ENCODE measurements around the gene LTF. TPM values are rescaled to one million over a fixed set of nuclear protein-coding genes. Genes with fewer than 3 reads are reported as not detected.
A peak's percentile ranks its signal among the peaks of the same experiment; 100 is the strongest.
"Not testable (repeated sequence)": the region's sequence is repeated elsewhere in the genome, so short reads cannot be mapped to it uniquely, and the experiment has no call there.

Gene LTF
- total RNA-seq, 6 donors from 2014 or later, result 3.3 to 85.9 (median 12.5) TPM

DNA sequence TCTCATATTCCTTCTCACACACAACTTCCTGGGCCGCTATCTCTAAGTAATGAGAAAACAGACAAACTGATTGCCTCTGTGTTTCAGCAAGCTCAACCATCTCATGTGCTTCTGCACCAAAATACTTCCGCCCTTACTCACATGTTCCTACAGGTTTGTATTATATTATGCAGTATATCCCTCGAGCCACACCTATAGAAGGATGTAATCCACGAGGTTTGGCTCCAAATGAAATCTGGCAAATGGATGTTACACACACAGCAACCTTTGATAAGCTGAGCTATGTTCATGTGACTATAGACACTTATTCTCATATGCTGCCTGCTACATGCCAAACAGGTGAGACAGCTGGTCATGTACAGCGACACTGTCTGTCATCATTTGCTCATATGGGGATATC lies 35.0 kb downstream of the LTF start:
- Histone ChIP-seq H3K36me3 (no peaks in the 10 kb centered on the region), H3K27ac (no peak overlapping the region), H3K4me3 (no peak overlapping the region), H3K9me3 (peaks cover 0 to 6% (median 0%) of the 10 kb centered on the region in 4 donors), H3K27me3 (no peaks in the 10 kb centered on the region), H3K4me1 (peaks cover 4 to 9% (median 6%) of the 10 kb centered on the region in 4 donors)
- TF ChIP-seq POLR2AphosphoS5 (IDR thresholded peaks at IDR 0.05) (no peak), EP300 (IDR thresholded peaks at IDR 0.05) (no peak), POLR2A (IDR thresholded peaks at IDR 0.05) (no peak)
- TF ChIP-seq, protein P1, sequence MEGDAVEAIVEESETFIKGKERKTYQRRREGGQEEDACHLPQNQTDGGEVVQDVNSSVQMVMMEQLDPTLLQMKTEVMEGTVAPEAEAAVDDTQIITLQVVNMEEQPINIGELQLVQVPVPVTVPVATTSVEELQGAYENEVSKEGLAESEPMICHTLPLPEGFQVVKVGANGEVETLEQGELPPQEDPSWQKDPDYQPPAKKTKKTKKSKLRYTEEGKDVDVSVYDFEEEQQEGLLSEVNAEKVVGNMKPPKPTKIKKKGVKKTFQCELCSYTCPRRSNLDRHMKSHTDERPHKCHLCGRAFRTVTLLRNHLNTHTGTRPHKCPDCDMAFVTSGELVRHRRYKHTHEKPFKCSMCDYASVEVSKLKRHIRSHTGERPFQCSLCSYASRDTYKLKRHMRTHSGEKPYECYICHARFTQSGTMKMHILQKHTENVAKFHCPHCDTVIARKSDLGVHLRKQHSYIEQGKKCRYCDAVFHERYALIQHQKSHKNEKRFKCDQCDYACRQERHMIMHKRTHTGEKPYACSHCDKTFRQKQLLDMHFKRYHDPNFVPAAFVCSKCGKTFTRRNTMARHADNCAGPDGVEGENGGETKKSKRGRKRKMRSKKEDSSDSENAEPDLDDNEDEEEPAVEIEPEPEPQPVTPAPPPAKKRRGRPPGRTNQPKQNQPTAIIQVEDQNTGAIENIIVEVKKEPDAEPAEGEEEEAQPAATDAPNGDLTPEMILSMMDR (IDR thresholded peaks at IDR 0.05), result no peak
- DNase-seq (no peak), ATAC-seq (ENCODE audit: low FRiP score in 2 of 2) (no peak)
- WGBS, 2 donors, result 79 to 89% methylated on average over 5 of the region's 5 CpGs

DNA sequence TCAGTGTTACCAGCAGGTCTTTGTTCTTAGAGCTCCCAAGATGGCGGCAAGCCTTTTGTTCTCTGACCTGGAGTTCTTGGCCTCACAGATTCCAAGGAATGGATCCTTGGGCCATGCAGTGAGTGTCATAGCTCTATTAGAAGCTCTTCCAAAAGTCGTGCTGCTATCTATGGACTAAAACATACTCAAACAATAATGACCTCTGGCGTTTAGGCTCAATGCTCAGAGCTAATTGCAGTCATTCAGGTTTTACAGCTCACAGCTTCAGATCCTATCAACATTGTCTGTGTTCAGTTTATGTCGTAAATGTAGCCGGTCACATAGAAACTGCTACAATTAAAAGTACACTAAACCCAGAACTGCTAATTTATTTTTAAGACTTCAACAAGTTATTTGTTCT lies 35.5 kb downstream of the LTF start:
- no peak for DNase-seq
- H3K4me3 ChIP-seq, result no peak overlapping the region
- no peaks in the 10 kb centered on the region for H3K27me3 ChIP-seq
- ATAC-seq (ENCODE audit: low FRiP score in 2 of 2), result no peak
- no peak overlapping the region for H3K27ac ChIP-seq
- peaks cover 4 to 9% (median 6%) of the 10 kb centered on the region in 4 donors for H3K4me1 ChIP-seq
- TF ChIP-seq POLR2AphosphoS5 (IDR thresholded peaks at IDR 0.05) (no peak), POLR2A (IDR thresholded peaks at IDR 0.05) (no peak), EP300 (IDR thresholded peaks at IDR 0.05) (no peak)
- TF ChIP-seq, protein P1 (IDR thresholded peaks at IDR 0.05), result no peak
- WGBS, 2 donors, result 82 to 86% methylated on average over 5 of the region's 5 CpGs
- H3K36me3 ChIP-seq, result no peaks in the 10 kb centered on the region
- peaks cover 0 to 6% (median 0%) of the 10 kb centered on the region in 4 donors for H3K9me3 ChIP-seq

DNA sequence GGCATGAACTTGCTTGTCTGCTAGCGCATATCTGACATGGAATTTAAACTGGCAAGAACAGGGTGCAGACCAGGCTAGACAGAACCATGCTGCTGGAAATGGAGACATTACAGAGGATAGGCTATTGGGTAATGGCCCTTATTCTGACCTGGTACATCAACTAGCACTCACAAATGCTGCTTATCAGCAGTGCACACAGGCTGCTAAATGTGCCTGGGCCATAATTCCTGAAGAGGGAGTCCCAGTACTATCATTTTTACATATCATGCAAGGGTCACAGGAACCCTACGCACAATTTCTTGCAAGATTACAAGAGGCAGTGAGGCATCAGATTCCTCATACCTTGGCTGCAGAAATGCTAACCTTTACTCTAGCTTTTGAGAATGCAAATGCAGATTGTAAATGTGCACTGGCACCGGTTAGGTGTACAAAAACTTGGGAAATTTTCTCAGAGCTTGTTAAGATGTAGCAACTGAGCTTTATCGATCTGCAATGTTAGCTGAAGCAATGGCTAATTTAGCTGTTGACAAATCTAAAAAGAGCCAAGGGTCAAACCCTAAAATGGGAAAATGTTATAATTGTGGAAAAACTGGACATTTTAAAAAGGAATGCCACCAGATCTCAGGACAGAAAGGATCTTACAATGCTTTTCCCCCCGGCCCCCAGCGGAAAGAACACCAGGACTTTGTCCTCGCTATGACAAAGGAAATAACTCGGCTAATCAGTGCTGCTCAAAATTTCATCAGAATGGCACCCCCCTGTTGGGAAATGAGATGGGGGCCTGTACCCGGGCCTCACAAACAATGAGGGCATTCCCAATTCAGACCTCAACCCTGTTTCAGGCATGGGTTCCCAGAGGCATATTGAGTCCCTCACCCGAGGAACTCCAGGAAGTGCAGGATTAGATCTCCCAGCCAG lies 36.5 kb downstream of the LTF start:
- Histone ChIP-seq H3K27ac (no peak overlapping the region), H3K36me3 (no peaks in the 10 kb centered on the region), H3K4me1 (peaks cover 4 to 9% (median 6%) of the 10 kb centered on the region in 4 donors), H3K9me3 (peaks cover 0 to 6% (median 0%) of the 10 kb centered on the region in 4 donors), H3K4me3 (no peak overlapping the region), H3K27me3 (no peaks in the 10 kb centered on the region)
- TF ChIP-seq, protein P1 (IDR thresholded peaks at IDR 0.05), result peak in 1 of 6 experiments; percentile 15
- TF ChIP-seq POLR2AphosphoS5 (IDR thresholded peaks at IDR 0.05), result no peak
- TF ChIP-seq EP300 (IDR thresholded peaks at IDR 0.05), result no peak
- TF ChIP-seq POLR2A (IDR thresholded peaks at IDR 0.05), result no peak
- ATAC-seq (ENCODE audit: low FRiP score in 2 of 2) (no peak), DNase-seq (no peak)
- WGBS, 2 donors, result 76 to 82% methylated on average over 10 of the region's 10 CpGs

DNA sequence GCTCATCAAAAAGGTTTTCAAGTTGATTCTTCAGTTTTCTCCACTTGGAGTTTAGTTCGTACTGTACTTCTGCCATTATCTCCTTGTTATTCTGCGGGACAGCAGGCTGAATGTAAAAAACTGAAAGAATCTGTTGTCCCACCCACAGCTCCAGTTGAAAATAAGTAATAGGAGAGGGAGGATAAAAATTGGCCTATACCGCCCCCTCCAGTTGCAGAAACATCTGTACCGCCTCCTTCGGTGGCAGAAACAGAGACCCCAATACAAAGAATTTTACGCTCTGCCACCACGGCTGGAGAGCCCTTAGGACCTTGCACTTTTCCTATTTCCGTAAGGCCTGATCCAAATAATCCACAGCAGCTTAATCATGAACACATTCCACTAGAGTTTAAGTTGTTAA lies 37.3 kb downstream of the LTF start:
- 34 to 50% methylated on average over 8 of the region's 8 CpGs for WGBS, 2 donors
- H3K4me1 ChIP-seq; H3K36me3 ChIP-seq; ATAC-seq (ENCODE audit: low FRiP score in 2 of 2); H3K9me3 ChIP-seq; H3K4me3 ChIP-seq; DNase-seq; H3K27me3 ChIP-seq; H3K27ac ChIP-seq: not testable (repeated sequence)
- TF ChIP-seq, protein P1 (IDR thresholded peaks at IDR 0.05), result peak in 3 of 6 experiments; percentile 2 to 16 (median 15)

DNA sequence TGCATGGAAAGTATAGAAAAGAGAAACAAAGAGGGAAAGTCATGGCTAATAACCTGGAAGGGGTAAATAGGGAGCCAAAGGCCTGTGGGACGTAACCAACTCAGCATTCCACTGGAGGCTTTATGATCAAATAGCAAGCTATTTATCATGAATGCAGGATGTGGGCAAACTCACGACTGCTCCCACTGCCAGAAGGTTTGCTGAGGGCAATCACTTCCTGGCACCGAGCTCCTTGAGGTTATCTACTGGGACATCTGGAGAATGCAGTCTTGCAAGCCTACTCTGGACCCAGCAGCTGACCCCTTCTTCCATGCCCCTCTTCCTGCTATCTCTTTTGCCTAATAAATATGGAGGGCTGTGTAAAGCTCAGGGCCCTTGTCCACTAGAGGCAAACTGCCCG lies 38.2 kb downstream of the LTF start:
- 46% methylated on average over 4 of the region's 4 CpGs for WGBS, 2 donors
- H3K27ac ChIP-seq; DNase-seq; ATAC-seq (ENCODE audit: low FRiP score in 2 of 2); H3K4me1 ChIP-seq; H3K9me3 ChIP-seq; H3K27me3 ChIP-seq; H3K4me3 ChIP-seq; H3K36me3 ChIP-seq: not testable (repeated sequence)
